ENCODE data around the gene UTP14A. TPM values are rescaled to one million over a fixed set of nuclear protein-coding genes. Genes with fewer than 3 reads are reported as not detected.

The UTP14A gene
- total RNA-seq, 1 donor from 2014 or later, result 20.7 TPM

DNA sequence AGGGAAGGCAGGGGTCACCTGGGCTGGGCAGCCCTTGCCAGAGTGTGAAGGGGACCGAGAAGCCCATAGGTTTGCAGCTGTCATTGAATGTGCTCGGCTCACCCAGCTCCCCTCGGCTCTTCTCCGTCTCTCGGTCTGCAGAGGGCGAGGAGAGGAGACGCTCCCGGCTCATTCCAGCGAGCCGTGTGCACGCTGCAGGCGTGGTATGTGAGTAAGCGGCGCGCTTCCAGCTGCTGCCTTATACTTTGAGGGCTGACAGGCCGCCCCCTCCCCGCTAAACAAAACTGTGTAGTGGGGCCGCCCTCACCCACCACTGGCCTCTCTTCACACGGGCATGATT is 53.5 kb downstream of the UTP14A start:
- H3K36me3 Mint-ChIP-seq (ENCODE audit: unreplicated experiment), result no peaks in the 10 kb centered on the region
- no peak overlapping the region for H3K27ac Mint-ChIP-seq (ENCODE audit: unreplicated experiment)
- peaks cover 18% of the 10 kb centered on the region for H3K4me1 Mint-ChIP-seq (ENCODE audit: unreplicated experiment)
- no peak for DNase-seq (ENCODE audit: extremely low spot score, unreplicated experiment)
- no peaks in the 10 kb centered on the region for H3K27me3 Mint-ChIP-seq (ENCODE audit: unreplicated experiment)
- no peaks in the 10 kb centered on the region for H3K9me3 Mint-ChIP-seq (ENCODE audit: unreplicated experiment)
- TF ChIP-seq, protein P1, sequence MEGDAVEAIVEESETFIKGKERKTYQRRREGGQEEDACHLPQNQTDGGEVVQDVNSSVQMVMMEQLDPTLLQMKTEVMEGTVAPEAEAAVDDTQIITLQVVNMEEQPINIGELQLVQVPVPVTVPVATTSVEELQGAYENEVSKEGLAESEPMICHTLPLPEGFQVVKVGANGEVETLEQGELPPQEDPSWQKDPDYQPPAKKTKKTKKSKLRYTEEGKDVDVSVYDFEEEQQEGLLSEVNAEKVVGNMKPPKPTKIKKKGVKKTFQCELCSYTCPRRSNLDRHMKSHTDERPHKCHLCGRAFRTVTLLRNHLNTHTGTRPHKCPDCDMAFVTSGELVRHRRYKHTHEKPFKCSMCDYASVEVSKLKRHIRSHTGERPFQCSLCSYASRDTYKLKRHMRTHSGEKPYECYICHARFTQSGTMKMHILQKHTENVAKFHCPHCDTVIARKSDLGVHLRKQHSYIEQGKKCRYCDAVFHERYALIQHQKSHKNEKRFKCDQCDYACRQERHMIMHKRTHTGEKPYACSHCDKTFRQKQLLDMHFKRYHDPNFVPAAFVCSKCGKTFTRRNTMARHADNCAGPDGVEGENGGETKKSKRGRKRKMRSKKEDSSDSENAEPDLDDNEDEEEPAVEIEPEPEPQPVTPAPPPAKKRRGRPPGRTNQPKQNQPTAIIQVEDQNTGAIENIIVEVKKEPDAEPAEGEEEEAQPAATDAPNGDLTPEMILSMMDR (IDR thresholded peaks at IDR 0.05), result no peak
- H3K4me3 Mint-ChIP-seq (ENCODE audit: unreplicated experiment), result no peak overlapping the region

DNA sequence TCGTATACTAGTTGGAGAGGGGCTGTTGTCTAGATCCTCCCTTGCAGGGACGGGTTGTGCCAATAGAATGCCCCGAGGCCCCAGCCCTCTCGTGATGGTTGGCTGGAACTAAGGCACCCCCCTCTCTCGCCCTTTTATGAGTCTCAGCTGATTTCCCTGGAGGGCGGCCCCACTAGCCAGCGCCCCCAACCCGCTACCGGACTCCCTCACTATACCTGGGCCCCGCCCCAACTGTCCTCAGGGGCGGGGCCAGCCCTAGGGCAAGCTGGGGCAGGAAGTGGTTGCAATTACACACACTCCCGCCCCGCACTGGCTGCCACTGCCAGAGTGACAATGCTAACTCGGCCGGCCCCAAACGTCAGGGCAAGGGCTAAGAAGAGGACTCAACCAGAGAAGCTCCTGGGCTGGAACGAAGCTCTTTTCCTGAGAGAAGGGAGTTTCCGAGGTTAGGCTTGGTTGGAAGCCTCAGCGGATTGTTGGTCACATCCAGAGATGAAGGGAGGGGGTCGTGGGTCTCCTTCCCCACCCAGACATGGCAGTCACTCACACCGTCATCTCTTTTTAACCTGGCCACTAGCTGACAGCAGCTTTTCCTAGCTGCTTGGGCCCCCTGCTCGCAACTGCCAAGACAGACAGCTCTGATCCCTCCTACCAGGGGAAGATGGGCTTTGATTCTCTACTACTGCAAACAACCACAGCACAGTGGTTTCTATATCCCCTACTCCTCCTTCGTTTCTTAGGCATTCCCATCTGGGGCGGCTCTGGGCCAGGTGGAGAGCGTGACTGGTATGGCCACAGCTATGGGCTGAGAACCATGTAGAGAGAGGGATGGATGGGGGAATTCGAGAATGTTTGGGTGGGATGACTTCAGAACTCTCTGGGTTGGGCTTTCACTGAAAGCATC is 55.5 kb downstream of the UTP14A start:
- TF ChIP-seq, protein P1 (IDR thresholded peaks at IDR 0.05), result no peak
- Mint-ChIP-seq H3K36me3 (ENCODE audit: unreplicated experiment) (no peaks in the 10 kb centered on the region), H3K4me3 (ENCODE audit: unreplicated experiment) (no peak overlapping the region), H3K27ac (ENCODE audit: unreplicated experiment) (no peak overlapping the region), H3K27me3 (ENCODE audit: unreplicated experiment) (no peaks in the 10 kb centered on the region), H3K4me1 (ENCODE audit: unreplicated experiment) (peaks cover 18% of the 10 kb centered on the region), H3K9me3 (ENCODE audit: unreplicated experiment) (no peaks in the 10 kb centered on the region)
- no peak for DNase-seq (ENCODE audit: extremely low spot score, unreplicated experiment)

DNA sequence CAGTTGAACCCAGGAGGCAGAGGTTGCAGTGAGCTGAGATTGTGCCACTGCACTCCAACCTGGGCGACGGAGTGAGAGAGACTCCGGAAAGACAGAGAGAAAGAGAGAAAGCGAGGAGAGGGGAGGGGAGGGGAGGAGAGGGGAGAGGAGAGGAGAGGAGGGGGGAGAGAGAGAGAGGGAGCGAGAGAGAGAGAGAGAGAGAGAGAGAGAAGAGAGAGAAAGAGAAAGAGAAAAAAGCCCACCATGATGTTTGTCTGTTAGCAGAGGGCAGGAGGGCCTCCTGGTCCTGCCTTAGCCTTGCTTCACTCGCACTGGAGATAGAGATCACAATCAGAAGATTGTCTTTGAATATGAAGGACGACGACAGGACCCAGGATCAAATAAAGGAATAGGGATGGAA is 57.8 kb downstream of the UTP14A start:
- TF ChIP-seq, protein P1 (IDR thresholded peaks at IDR 0.05), result no peak
- Mint-ChIP-seq H3K4me3 (ENCODE audit: unreplicated experiment) (no peak overlapping the region), H3K9me3 (ENCODE audit: unreplicated experiment) (peaks cover 6% of the 10 kb centered on the region), H3K36me3 (ENCODE audit: unreplicated experiment) (no peaks in the 10 kb centered on the region), H3K4me1 (ENCODE audit: unreplicated experiment) (peaks cover 15% of the 10 kb centered on the region), H3K27me3 (ENCODE audit: unreplicated experiment) (no peaks in the 10 kb centered on the region), H3K27ac (ENCODE audit: unreplicated experiment) (no peak overlapping the region)
- DNase-seq (ENCODE audit: extremely low spot score, unreplicated experiment), result no peak

DNA sequence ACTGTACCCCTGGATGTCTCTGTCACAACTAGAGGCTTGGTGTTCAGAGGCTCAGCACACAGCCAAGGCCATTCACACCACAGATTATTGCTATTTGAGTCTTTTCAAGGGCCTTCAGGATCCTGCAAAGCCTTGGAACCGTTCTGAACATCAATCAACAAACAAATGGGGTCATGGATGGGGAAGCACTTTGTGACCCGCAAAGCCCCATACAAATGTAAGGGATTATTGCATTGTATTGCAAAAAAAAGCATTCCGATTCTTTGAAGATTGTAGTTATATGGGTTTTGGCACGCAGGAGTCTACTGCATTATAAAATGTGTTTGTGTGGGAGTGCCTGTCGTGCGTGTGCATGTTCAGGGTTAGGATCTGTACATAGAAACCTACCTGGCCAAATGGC is 59.2 kb downstream of the UTP14A start:
- Mint-ChIP-seq H3K36me3 (ENCODE audit: unreplicated experiment) (no peaks in the 10 kb centered on the region), H3K4me1 (ENCODE audit: unreplicated experiment) (peaks cover 11% of the 10 kb centered on the region), H3K27ac (ENCODE audit: unreplicated experiment) (no peak overlapping the region), H3K9me3 (ENCODE audit: unreplicated experiment) (peaks cover 6% of the 10 kb centered on the region), H3K4me3 (ENCODE audit: unreplicated experiment) (no peak overlapping the region), H3K27me3 (ENCODE audit: unreplicated experiment) (no peaks in the 10 kb centered on the region)
- TF ChIP-seq, protein P1 (IDR thresholded peaks at IDR 0.05), result no peak
- DNase-seq (ENCODE audit: extremely low spot score, unreplicated experiment), result no peak

DNA sequence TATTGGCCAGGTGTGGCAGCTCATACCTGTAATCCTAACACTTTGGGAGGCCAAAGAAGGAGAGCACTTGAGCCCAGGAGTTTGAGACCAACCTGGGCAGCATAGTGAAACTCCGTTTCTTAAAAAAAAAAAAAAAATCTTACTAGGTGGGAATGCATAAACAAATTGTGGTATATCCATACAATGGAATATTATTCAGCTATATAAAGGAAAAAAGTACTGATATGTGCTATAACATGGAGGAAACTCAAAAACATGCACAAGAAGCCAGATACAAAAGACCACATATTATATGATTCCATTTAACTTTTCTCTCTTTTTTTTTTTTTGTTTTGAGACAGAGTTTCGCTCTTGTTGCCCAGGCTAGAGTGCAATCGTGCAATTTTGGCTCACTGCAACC is 63.0 kb downstream of the UTP14A start:
- TF ChIP-seq, protein P1 (IDR thresholded peaks at IDR 0.05), result no peak
- H3K4me3 Mint-ChIP-seq (ENCODE audit: unreplicated experiment), result no peak overlapping the region
- H3K36me3 Mint-ChIP-seq (ENCODE audit: unreplicated experiment), result no peaks in the 10 kb centered on the region
- H3K27ac Mint-ChIP-seq (ENCODE audit: unreplicated experiment), result no peak overlapping the region
- H3K27me3 Mint-ChIP-seq (ENCODE audit: unreplicated experiment), result peaks cover 11% of the 10 kb centered on the region
- no peaks in the 10 kb centered on the region for H3K4me1 Mint-ChIP-seq (ENCODE audit: unreplicated experiment)
- H3K9me3 Mint-ChIP-seq (ENCODE audit: unreplicated experiment), result peaks cover 6% of the 10 kb centered on the region
- no peak for DNase-seq (ENCODE audit: extremely low spot score, unreplicated experiment)
